Measurements from ENCODE around the gene COL12A1. TPM values are rescaled to one million over a fixed set of nuclear protein-coding genes. Genes with fewer than 3 reads are reported as not detected.

Gene COL12A1
- total RNA-seq, 1 experiment from 2014 or later = 9.5 TPM

- intact Hi-C loops (cut with micrococcal nuclease; ENCODE audit: unreplicated experiment) = no loop called here
- Histone ChIP-seq H3K27ac (ENCODE audit: low read depth, low read length, poor library complexity, severe bottlenecking) (no peak overlapping the region), H3K27me3 (replicated peaks; ENCODE audit: insufficient read depth, low read depth, low read length, poor library complexity) (no peaks in the 10 kb centered on the region), H3K9me3 (ENCODE audit: low read depth, low read length, poor library complexity, severe bottlenecking) (no peaks in the 10 kb centered on the region), H3K4me1 (ENCODE audit: insufficient read depth, low read length, poor library complexity, severe bottlenecking) (no peaks in the 10 kb centered on the region), H3K4me3 (ENCODE audit: low read depth, low read length, poor library complexity, severe bottlenecking) (no peak overlapping the region), H3K36me3 (ENCODE audit: insufficient read depth, low read length, poor library complexity, severe bottlenecking) (peaks cover 37% of the 10 kb centered on the region)
- no peak for TF ChIP-seq EZH2 (IDR thresholded peaks at IDR 0.05; ENCODE audit: borderline replicate concordance, low read depth, low read length, poor library complexity, severe bottlenecking)
- DNase-seq (ENCODE audit: low spot score) = no peak
- BruUV-seq (replicated peaks) = no TSS peak
- CTCF ChIA-PET = no interaction called here
- POLR2A ChIA-PET (ENCODE audit: low non-redundant PET) = no interaction called here
Observed at GRCh38 chr6:75236630-75237029, 30.8 kb upstream of the COL12A1 start.

DNA sequence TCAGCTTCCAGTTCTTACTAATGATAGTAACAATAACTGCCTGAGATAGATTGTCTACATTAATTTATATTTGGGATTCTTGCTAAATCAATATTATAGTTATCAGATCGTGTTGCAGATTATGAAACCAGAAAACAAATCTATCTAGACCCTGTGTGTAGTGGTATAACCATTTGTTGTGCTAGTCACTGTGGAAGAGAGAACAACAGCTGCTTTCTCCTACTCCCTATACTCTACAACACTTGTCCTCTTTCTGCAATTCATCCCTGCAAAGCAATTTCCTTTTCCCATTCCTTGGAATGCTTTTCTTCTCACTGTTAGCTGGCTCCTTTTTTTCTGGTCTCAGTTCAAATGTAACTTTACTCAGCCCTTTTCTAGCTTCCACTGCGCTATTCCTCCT is 29.4 kb upstream of the COL12A1 start:
- Histone ChIP-seq H3K4me1 (ENCODE audit: insufficient read depth, low read length, poor library complexity, severe bottlenecking) (no peaks in the 10 kb centered on the region), H3K4me3 (ENCODE audit: low read depth, low read length, poor library complexity, severe bottlenecking) (no peak overlapping the region), H3K27me3 (replicated peaks; ENCODE audit: insufficient read depth, low read depth, low read length, poor library complexity) (no peaks in the 10 kb centered on the region), H3K9me3 (ENCODE audit: low read depth, low read length, poor library complexity, severe bottlenecking) (no peaks in the 10 kb centered on the region), H3K27ac (ENCODE audit: low read depth, low read length, poor library complexity, severe bottlenecking) (no peak overlapping the region), H3K36me3 (ENCODE audit: insufficient read depth, low read length, poor library complexity, severe bottlenecking) (peaks cover 27% of the 10 kb centered on the region)
- DNase-seq (ENCODE audit: low spot score) = no peak
- CTCF ChIA-PET = no interaction called here
- intact Hi-C loops (cut with micrococcal nuclease; ENCODE audit: unreplicated experiment) = no loop called here
- POLR2A ChIA-PET (ENCODE audit: low non-redundant PET) = interaction anchor here (0.6 kb wide), 1 partner anchor 467 kb away, joined by 3 read pairs; no protein-coding TSS in a partner anchor
- no TSS peak for BruUV-seq (replicated peaks)
- TF ChIP-seq EZH2 (IDR thresholded peaks at IDR 0.05; ENCODE audit: borderline replicate concordance, low read depth, low read length, poor library complexity, severe bottlenecking) = no peak

DNA sequence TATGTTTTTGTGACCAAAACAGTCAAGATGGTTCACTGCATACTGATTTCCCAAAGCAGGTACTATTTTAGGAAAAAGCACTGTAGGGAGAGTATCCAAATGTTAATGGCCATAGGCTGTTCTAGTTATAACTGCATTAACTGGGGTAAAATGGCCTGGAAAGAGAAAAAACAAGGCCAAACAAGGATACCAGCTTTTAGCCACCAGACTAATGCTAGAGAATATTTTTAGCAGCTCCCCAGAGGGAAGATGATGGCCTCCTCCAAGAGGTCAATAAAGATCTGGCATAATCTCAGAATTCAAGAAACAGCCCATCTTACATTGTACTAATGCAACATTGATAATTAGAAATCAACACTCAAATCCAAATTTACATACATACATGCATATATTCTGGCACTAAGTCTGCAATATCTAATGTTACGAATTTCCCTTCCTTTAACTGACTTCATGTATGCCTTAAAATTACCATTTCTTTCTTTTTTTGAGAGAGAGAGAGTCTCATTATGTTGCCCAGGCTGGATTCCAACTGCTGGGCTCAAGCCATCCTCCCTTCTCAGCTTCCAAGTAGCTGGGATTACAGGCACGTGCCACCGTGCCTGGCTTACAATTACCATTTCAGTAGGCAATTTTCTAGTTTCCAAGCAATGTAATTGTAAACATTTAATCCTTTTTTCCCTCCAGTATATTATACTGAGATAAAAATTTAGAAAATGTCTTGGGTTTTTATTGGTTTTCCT is 28.4 kb upstream of the COL12A1 start:
- DNase-seq (ENCODE audit: low spot score) = no peak
- ChIA-PET CTCF (no interaction called here), POLR2A (ENCODE audit: low non-redundant PET) (no interaction called here)
- intact Hi-C loops (cut with micrococcal nuclease; ENCODE audit: unreplicated experiment) = no loop called here
- Histone ChIP-seq H3K4me1 (ENCODE audit: insufficient read depth, low read length, poor library complexity, severe bottlenecking) (no peaks in the 10 kb centered on the region), H3K9me3 (ENCODE audit: low read depth, low read length, poor library complexity, severe bottlenecking) (no peaks in the 10 kb centered on the region), H3K27ac (ENCODE audit: low read depth, low read length, poor library complexity, severe bottlenecking) (no peak overlapping the region), H3K36me3 (ENCODE audit: insufficient read depth, low read length, poor library complexity, severe bottlenecking) (peaks cover 20% of the 10 kb centered on the region), H3K4me3 (ENCODE audit: low read depth, low read length, poor library complexity, severe bottlenecking) (no peak overlapping the region), H3K27me3 (replicated peaks; ENCODE audit: insufficient read depth, low read depth, low read length, poor library complexity) (no peaks in the 10 kb centered on the region)
- TF ChIP-seq EZH2 (IDR thresholded peaks at IDR 0.05; ENCODE audit: borderline replicate concordance, low read depth, low read length, poor library complexity, severe bottlenecking) = no peak
- TF ChIP-seq, protein P1, sequence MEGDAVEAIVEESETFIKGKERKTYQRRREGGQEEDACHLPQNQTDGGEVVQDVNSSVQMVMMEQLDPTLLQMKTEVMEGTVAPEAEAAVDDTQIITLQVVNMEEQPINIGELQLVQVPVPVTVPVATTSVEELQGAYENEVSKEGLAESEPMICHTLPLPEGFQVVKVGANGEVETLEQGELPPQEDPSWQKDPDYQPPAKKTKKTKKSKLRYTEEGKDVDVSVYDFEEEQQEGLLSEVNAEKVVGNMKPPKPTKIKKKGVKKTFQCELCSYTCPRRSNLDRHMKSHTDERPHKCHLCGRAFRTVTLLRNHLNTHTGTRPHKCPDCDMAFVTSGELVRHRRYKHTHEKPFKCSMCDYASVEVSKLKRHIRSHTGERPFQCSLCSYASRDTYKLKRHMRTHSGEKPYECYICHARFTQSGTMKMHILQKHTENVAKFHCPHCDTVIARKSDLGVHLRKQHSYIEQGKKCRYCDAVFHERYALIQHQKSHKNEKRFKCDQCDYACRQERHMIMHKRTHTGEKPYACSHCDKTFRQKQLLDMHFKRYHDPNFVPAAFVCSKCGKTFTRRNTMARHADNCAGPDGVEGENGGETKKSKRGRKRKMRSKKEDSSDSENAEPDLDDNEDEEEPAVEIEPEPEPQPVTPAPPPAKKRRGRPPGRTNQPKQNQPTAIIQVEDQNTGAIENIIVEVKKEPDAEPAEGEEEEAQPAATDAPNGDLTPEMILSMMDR (conservative IDR thresholded peaks at IDR 0.05; ENCODE audit: low read depth, low read length) = no peak
- BruUV-seq (replicated peaks) = no TSS peak

DNA sequence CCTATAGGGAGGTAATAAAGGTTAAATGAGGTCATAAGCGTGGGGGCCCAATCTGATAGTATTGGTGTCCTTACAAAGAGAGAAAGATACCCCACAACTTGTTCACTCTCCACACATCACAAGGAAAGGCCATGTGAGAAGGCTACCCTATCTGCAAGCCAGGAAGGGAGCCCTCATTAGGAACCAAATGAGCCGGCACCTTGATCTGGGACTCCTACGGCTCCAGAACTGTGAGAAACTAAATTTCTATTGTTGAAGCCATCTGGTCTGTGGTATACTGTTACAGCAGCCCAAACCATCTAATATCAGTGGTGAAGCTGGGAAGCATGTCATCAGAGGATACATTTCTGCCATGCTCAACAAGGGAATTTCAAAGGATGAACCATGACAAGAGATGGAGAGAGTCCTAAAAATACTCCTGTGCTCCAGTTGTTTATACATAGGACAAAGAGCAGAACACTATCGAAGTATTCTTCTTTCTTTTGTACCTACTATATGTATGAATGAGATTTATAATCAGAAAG is 27.3 kb upstream of the COL12A1 start:
- CTCF ChIA-PET = no interaction called here
- DNase-seq (ENCODE audit: low spot score) = no peak
- Histone ChIP-seq H3K4me3 (ENCODE audit: low read depth, low read length, poor library complexity, severe bottlenecking) (no peak overlapping the region), H3K27ac (ENCODE audit: low read depth, low read length, poor library complexity, severe bottlenecking) (no peak overlapping the region), H3K9me3 (ENCODE audit: low read depth, low read length, poor library complexity, severe bottlenecking) (no peaks in the 10 kb centered on the region), H3K36me3 (ENCODE audit: insufficient read depth, low read length, poor library complexity, severe bottlenecking) (peaks cover 12% of the 10 kb centered on the region), H3K27me3 (replicated peaks; ENCODE audit: insufficient read depth, low read depth, low read length, poor library complexity) (no peaks in the 10 kb centered on the region), H3K4me1 (ENCODE audit: insufficient read depth, low read length, poor library complexity, severe bottlenecking) (no peaks in the 10 kb centered on the region)
- POLR2A ChIA-PET (ENCODE audit: low non-redundant PET) = no interaction called here
- no TSS peak for BruUV-seq (replicated peaks)
- no peak for TF ChIP-seq EZH2 (IDR thresholded peaks at IDR 0.05; ENCODE audit: borderline replicate concordance, low read depth, low read length, poor library complexity, severe bottlenecking)
- TF ChIP-seq, protein P1 (conservative IDR thresholded peaks at IDR 0.05; ENCODE audit: low read depth, low read length) = no peak
- intact Hi-C loops (cut with micrococcal nuclease; ENCODE audit: unreplicated experiment) = no loop called here
